Stimulated activated CD4-positive, alpha-beta T cell treated with anti-CD3 and anti-CD28 coated beads, TNF-alpha, amount 100 ng/mL, for 48 hours (primary cell): ENCODE results near the gene PSMD7.
A peak's percentile ranks its signal among the peaks of the same experiment; 100 is the strongest.

Experiments used
- DNase-seq, 3 donors: peaks; one replicate each; pipeline ENCODE4 v3.0.0-alpha.2; 2020; ENCODE audit warnings: low read depth in 3 of 3

Gene PSMD7

GRCh38 chr16:74296432-74297144 lies at the start of gene PSMD7:
PSMD7 (plus strand) TSS chr16:74296814; CDS start chr16:74296915, 101 bp downstream.
- DNase-seq, result peak; percentile 76 to 85 (median 80)

GRCh38 chr16:74249254-74249653 lies 47.4 kb upstream of the PSMD7 start:
- no peak for DNase-seq

GRCh38 chr16:74249846-74250245 lies 46.8 kb upstream of the PSMD7 start:
- DNase-seq, result no peak

- no peak for DNase-seq
Measured at GRCh38 chr16:74252329-74252728, 44.3 kb upstream of the PSMD7 start.

GRCh38 chr16:74253161-74253938 lies 43.3 kb upstream of the PSMD7 start:
- DNase-seq, result no peak

- no peak for DNase-seq
Measured at GRCh38 chr16:74257061-74257460, 39.6 kb upstream of the PSMD7 start.

- DNase-seq, result no peak
Measured at GRCh38 chr16:74261068-74261467, 35.5 kb upstream of the PSMD7 start.

GRCh38 chr16:74264811-74265210 lies 31.8 kb upstream of the PSMD7 start:
- DNase-seq, result no peak

GRCh38 chr16:74268372-74268782 lies 28.2 kb upstream of the PSMD7 start:
- no peak for DNase-seq

- no peak for DNase-seq
Measured at GRCh38 chr16:74271872-74272271, 24.7 kb upstream of the PSMD7 start.

- DNase-seq, result no peak
Measured at GRCh38 chr16:74275031-74275636, 21.5 kb upstream of the PSMD7 start.

- DNase-seq, result no peak
Measured at GRCh38 chr16:74275711-74276110, 20.9 kb upstream of the PSMD7 start.

GRCh38 chr16:74277974-74278373 lies 18.6 kb upstream of the PSMD7 start:
- DNase-seq, result no peak

GRCh38 chr16:74279266-74279665 lies 17.3 kb upstream of the PSMD7 start:
- no peak for DNase-seq

- DNase-seq, result no peak
Measured at GRCh38 chr16:74279805-74280204, 16.8 kb upstream of the PSMD7 start.

GRCh38 chr16:74280448-74280847 lies 16.2 kb upstream of the PSMD7 start:
- DNase-seq, result no peak

GRCh38 chr16:74281300-74281699 lies 15.3 kb upstream of the PSMD7 start:
- DNase-seq, result no peak

GRCh38 chr16:74283716-74284115 lies 12.9 kb upstream of the PSMD7 start:
- no peak for DNase-seq

- DNase-seq, result no peak
Measured at GRCh38 chr16:74288065-74288464, 8.5 kb upstream of the PSMD7 start.

GRCh38 chr16:74290356-74290755 lies 6.3 kb upstream of the PSMD7 start:
- no peak for DNase-seq

- no peak for DNase-seq
Measured at GRCh38 chr16:74291176-74291575, 5.4 kb upstream of the PSMD7 start.

- DNase-seq, result no peak
Measured at GRCh38 chr16:74291577-74292208, 4.9 kb upstream of the PSMD7 start.
